Measurements from ENCODE around the gene EIF3L.

EIF3L gene

DNA sequence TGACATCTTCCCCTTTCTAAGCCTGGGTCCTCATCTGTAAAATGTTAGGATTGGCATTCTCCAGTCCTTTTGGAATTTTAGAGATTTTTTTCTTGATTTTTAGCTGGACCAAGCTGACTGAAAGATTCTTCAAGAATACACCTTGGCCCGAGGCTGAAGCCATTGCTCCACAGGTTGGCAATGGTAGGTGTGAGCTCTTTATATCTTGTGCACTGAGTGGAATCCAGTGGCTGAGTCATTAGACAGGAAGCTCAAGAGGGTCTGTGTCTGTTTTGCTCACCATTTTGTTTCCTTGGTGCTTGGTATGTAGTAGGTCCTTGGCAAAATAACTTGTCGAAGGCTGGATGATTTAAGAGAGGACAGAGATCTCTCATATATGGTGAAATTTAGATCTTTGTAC is 6.2 kb downstream of the EIF3L start:
- DNase-seq = no peak

DNA sequence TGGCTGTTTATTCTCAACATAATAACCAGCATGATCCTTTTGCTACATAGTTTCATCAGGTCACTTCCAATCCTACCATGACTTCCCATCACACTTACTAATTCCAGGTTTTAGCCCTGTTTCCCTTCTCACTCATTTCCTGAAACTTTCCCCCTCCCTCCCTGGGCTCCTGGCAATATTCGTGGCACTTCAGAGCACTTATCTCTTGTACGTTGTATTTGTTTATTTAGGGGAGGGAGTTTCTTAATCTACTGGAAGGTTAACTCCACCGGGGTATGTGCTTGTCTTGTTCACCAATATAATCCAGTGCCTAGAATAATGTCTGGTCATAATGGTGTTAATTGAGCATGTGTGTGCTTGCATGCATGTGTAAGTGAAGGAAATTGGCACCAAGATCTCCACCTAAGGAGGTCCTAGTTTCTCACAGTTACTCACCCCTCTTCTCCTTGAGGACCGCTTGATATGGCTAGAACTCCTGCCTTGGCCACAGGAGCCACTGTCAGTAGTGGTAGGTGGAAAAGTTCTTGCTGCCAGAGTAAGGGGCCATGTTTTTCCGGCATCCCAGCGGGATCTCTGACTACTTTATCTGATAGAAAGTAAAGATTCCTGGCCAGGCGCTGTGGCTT is 11.7 kb downstream of the EIF3L start:
- no peak for DNase-seq

DNA sequence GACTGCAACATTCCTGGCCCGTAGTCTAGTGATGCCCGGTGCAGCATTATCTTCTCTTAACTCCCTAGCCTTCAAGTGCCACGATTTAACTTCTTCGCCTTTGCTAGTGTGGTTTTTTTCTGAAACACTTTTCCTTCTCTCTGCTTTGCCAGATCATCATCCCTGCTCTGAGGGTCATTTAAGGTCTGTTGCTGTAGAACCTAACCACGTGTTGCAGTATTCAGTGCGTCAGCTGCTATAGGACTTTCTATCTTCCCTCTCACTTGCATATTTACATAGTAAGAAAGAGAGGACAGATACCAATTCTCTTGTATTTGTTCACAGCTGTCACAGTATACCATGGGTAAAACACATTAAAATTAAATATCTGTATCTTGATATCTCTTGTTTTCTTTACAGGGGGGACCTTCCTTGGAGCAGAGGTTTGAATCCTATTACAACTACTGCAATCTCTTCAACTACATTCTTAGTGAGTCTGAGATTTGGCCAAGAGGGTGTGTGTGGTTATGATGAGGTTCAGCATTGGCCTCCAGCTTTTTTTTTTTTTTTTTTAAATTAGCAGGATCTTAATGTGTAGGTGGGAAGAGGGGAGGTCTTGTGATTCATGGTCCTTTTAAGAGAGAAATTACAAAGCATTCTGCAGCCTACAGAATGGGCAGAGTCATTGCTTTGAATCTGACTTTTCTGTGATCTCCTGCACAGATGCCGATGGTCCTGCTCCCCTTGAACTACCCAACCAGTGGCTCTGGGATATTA is 13.5 kb downstream of the EIF3L start:
- DNase-seq = no peak

DNA sequence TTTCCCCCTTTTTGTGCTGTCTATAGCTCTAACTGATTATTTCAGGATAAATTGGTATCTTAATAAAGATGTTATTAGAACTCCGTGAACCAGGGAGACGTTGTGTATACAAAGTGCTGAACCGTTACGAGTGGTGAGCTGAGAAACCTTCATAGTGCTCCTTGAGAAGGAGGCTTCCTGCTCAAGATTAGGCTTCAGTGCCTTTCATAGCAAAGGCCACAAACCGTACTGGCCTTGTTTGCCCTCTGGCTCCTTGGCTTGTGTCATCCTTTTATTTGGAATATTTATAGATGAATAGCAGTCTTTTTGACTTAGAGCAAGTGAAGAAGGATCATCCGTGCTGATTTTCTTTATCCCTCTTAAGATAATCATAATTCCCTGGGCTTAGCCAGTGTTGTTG is 16.3 kb downstream of the EIF3L start:
- no peak for DNase-seq

DNA sequence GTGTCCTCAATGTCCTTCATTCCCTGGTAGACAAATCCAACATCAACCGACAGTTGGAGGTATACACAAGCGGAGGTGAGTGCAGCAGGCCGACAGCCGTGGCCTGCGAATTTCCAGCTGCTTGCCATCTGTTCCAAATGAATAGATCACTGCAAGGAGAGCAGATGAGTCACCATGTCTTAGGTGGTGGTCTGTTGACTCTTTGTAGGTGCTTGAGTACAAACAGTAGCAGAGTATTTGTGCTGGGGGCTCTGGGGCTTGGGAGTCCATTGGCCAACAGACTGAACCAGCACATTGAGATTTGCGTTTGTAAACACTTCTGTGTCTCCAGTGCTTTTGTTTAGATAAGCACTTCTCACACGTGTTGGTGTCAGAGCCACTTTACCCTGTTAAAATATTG is 21.1 kb downstream of the EIF3L start:
- no peak for DNase-seq

DNA sequence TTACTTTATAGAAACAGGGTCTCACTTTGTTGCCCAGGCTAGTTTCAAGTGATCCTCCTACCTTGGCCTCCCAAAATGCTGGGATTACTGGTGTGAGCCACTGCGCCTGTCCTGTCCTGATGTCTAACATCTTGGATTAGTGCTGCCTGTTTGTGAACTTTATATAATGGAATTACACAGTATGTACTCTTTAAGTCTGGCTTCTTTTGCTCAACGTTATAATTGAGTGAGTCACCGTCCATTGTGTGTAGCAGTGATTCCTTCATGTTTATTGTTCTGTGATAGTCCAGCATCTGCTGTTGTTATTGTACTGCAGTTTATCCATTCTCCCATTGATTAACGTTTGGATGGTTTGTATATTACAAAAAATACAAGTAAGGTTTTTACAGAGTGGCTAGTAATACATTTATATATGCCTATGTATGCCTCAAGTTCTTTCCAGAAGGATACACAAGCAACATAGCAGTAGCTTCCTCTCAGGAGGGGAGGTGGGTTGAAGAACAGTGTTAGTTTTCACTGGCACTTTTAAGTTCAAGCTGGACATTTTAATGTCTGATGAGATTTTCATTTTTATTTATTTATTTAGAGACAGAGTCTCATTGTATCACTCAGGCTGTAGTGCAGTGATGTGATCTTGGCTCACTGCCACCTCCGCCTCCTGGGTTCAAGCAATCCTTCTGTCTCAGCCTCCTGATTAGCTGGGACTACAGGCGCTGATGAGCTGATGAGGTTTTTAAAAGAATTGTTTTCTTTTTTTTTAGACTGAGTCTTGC is 31.6 kb downstream of the EIF3L start:
- no peak for DNase-seq

DNA sequence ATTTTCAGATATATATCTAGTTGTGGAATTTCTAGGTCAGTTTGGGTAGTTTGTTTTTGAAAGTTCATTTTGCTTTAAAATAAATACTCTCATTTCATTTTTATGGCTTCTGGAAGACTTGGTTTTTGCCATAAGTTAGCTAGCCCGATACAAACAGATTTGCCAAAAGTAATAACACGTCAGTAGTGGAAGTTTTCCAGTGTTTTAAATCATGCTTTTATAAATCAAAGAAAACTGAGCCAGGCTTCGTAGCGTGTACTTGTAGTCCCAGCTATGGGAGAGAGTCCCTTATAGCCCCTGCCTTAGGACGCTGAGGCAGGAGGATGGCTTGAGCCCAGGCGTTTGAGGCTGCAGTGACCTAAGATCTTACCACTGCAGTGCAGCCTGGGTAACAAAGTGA is 35.2 kb downstream of the EIF3L start:
- DNase-seq = no peak

DNA sequence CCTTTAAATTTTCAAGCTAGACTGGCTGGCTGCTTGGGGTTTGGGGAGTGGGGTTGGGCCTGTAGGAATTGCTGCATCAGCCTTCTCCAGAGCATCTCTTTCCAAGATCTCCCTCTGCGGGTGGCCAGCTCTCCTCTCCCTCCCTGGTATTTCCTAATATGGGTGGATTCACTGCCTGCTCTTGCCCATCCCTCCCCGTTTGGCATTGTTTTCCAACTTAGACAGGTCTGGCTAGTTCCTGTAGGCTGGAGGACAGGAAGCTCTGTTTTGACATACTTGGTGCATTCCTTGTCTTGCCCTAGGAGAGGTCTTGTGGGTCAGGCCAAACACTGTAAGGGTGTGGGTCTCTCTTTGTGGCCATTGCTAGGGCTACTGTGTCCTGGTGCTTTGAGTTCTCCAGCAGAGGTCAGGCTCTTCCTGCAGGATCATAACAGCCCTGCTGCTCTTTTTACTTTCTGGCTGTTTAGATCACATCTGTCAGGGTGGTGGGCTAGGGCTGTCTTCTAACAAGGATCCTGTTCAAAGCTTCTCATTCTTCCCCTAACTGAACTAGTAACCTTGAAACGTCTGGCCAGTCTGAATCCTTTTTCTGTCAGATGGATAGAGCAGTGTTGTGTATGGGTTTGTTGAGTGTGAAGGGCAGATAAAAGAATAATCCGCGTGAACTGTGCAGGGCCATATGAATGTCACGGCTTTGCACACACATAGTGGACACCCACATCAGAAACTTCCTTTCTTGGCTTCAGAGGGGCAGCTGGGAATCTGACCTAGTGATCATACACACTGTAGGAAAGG is 38.6 kb downstream of the EIF3L start:
- no peak for DNase-seq

DNA sequence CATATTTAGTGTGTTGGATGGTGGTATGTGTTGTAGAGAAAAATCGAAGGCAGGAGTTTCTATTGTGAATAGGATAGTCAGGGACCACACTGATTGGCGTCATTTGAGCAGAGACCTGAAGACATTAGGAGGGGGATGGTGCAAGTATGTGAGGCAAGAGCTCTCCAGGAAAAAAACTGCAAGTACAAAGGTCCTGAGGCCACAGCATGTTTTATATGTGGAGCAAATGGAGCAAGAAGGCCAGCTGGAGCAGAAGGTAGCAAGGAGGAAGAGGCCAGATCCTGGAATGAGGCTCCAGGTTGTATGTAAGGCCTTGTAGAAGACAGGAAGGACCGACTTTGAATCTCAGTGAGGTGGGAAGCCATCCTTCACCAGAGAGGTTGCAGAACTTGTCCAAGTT is 42.7 kb downstream of the EIF3L start:
- no peak for DNase-seq

DNA sequence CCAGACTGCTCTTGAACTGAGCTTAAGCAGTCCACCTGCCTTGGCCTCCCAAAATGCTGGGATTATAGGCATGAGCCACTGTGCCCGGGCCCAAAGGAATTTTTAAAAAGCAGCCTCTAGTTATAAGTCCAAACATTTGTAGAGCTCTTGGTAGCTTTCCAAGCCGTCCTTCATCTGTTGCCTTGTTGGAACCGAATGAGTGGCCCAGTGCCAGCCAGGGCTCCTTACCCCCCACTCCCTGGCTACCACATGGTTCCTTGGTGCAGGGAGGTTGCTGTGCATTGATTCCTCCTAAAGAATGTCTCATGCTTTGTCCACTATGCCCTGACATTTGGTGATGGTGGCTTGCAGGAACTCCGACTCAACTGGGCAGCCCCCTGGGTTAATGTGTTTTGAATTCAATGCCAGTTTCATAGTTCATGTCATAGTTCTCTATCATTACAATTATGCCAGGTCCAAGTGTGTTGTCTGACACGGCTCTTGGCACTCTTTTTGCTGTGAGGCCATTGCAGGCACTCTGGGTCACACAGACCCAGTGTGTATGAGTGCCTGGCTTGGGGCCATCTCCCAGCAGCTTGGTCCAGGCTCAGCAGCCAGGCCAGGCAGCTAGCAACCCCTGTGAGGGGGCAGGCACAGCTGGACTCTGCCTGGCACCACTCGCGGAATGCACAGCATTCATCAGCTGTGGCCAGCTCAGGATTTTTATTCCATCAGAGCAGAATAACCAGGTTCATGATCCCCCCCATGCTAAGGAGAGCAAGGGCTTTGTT is 43.5 kb downstream of the EIF3L start:
- DNase-seq = no peak

DNA sequence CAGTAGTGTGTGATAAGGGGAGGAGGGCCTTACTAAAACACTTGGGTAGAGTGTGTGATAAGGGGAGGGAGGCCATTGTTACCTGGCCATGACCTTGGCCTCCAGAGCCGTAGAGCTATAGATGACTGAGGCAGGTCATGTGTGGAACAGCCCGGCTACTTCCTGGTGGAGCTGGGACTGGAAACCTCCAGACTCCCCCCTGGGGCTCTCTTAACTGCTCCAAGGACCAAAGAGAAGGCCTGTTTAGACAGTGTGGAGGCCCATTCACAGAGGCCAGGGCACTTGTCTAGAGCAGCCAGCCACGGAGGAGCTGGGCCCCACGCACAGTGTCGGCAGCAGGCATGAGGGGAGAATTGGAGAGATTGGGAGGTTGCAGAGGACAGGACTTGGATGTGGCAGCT is 44.4 kb downstream of the EIF3L start:
- DNase-seq = no peak

DNA sequence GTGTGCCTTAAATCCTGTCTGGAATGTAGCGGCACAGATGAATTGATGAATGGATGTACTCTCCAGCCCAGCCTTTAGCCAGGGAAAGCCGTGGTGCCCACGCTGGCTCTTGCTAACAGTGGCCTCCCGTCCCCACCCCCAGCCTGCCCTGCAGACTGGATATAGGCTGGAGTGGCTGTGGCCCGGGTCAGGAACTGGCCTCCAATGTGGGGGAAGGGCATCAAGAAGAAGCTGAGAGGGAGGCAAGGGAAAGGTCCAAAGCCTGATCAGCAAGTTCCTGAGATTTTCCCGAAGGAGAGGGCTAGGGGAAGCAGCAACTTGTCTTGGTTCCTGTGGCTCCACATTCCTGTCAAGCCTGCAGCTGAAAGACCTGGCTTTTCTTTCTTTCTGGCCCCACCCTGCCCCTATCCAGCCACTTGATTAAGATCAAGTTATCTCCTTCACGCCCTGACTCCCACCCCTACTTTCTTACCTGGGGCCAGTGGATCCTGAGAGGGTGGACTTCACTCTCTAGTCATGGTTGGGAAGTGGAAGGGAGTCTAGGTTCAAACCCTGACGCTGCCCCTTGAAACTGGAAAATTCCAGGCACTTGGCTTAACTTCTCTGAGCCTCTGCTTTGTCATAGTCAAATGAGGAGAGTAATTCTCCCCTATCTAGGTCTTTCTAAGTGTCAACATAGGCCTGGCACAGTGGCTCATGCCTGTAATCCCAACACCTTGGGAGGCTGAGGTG is 45.9 kb downstream of the EIF3L start:
- DNase-seq = no peak

DNA sequence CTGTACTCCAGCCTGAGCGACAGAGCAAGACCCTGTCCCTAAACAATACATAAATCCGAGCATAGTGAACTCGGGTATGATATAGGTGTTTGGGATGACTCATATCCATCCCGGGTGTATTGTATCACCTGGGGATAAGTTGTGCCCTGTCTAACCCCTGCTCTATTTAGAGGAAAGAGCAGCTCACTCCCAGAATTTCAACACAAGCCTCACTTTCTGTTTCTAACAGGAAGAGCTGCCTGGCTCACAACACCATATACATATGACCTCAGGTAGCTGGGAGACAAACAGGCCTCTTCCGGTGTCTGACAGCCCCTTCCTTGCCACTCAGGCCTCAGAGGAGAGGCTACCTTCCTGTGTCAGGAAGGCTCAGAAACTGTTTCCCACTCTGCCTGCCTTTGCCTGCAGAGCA is 47.0 kb downstream of the EIF3L start:
- peak; percentile 44 for DNase-seq

DNA sequence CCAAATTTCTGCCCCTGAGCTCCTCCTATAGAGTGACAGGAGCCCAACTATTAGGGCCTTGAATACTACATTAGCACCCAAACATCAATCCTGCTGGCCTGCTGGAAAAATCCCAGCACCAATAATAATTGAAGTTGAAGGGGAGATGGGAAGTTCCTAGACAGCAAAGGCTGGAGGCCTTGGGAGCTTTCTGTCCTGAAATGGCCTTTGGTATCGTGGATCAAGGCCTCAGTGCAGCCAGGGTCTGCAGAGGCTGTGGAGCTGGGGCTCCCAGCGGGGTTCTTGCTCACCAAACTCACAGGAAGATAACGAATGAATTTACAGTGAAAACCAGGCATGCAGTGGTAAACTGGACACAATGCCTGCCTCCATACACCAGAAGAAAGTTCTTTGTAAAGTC is 47.7 kb downstream of the EIF3L start:
- DNase-seq = no peak

DNA sequence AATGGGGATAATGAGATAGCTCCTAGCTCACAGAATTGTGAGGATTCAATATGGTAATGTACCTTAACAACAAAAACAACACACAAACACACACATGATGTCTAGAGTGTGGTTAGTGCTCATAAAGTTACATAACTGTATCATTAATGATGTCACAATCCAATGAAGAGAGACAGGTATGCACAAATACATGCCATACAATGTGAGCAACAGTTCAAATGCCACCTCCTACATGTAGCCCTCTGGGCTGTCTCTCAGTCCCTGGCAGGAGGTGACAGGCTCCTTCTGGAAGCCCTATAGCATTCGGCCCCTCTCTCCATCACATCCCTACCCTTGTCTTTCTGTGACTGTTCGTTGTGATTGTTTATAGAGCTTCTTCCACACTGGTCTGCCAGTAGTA is 48.6 kb downstream of the EIF3L start:
- DNase-seq = no peak

DNA sequence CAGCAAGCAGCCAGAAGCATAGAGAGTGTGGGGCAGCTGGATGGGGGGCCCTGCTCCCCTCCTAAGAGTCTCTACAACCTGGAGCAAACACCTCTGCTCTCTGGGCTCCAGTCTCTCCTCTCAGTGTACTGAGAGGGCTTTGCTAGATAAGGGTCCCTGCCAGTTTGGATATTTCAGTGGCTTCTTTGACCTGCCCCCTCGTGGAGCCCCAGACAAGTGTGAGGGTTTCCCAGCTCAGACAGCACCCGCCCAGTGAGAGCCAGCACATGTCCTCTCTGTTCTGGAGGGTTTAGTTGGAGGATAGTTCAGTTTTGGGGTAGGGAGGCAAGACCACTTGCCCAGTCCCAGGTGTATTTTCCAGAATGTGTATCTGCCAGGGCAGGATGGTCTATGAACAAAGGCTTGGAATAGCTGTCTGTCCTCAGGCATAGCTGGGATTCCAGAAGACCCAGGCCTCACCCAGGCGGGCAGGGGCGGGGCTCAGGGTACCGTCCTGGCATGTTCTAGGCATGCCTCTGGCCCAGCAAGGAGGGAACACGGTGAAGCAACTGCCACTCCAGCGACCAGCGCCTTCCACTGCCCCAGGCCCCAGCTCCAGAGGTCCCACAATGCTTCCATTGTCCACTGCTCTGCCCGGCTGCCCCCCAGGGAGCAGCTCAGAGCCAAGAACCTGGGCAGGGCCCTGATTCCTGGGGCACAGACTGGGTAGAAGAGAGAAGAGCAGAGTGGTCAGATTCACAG is 49.4 kb downstream of the EIF3L start:
- DNase-seq = no peak

DNA sequence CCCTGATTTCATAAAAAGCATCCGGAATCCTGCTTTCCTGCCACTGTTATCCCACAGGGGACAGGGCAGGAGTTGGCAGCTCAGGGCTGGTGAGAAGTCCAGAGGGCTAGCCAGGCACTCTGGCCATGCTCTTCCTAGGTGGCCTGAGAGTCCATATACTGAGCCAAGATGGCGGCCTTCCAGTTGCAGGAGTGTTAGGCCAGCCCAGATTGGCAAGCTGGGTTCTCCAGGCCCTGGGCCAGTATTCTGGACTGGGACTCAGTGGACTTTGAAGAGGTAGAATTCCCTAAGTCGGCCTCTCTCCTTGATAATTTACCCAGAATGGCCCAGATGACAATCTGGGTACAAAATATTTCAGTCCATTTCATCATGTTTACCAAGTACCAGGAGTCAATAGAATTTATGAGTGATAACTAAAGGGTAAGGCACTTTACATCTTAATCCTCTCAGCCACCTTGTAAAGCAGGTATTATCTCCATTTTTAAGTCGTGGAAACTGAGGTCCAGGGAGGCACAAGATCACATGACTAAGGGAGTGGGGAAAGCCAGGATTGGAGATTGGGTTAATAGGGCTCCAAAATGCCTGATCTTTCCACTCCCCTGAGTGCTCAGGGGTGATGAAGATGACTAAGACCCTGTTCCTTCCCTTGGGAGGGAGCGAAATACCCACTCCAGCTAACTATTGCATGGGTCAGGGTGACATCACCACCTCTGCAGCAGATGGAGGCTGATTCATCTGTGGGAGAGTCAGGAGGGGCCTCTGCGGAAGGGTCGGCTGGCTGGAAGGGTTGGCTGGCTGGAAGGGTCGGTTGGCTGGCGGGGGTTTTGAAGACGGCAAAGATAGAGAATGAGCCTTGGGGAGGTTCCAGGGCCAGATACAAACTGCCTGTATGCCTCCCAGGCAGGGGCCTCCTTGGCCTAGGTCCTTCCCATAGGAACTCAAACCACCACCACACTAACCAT is 55.6 kb downstream of the EIF3L start:
- DNase-seq = peak; percentile 35

DNA sequence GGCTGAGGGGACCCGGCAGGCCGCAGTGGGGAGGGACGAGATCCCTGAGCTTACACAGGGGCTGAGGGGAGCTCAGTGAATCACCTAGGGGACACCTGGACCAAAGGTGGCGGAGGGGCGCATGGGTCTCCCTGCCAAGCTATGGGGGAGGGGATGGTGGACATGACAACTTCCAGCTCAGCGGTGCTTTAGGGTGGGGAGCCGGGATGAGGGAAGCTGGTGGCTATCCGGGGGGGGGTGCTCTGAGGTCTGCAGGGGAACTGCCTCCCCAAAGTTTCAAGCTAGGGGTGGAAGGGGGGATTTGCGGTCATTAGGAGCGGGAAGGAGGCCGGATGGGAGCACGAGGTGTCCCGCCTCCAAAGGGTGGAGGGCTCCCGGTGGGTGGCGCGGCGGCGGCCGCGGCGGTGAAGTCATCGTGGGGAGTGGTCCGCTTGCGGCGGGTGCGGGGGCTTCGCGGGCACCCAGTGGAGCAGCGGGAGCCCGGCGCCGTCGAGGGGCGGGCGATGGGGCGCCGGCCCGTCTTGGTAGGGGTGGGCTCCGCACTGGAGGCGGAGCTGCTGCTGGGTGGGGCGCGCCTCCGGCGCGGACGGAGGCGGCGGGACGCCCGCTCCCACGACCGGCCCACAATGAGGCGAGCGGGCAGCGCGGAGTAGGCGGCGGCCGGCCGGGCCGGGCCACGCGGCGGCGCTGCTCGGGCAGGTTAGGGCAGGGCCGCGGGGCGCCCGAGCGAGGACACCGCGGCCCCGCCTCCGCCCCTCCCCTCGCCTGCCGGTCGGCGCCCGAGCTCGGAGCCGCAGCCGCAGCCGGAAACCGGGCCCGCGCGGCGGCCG is 56.5 kb downstream of the EIF3L start, which contains the start of gene MICALL1:
MICALL1 (plus strand) TSS at position 764 of the 830 bp plus-strand sequence. CDS start 126 bp downstream, outside the sequence.
- DNase-seq = peak; percentile 80

Data from stimulated activated CD4-positive, alpha-beta T cell treated with anti-CD3 and anti-CD28 coated beads, Interleukin-15, amount 100 ng/mL, for 24 hours (primary cell).